MM.1S (cell line): ENCODE measurements around the gene PACS2.

Source experiments
- DNase-seq: peaks from one replicate; pipeline ENCODE4 v3.0.0-alpha.2; 2015
- H2AFZ ChIP-seq: fragments of 300-600 bp; sonication (generic); 2 replicates; pipeline ENCODE4 v1.6.0; 2016; ENCODE audit warnings: antibody characterized with exemption, low read length
- H3F3A ChIP-seq: fragments of 300-600 bp; sonication (generic); 2 replicates; pipeline ENCODE4 v1.6.1; 2016; ENCODE audit warnings: mild to moderate bottlenecking, antibody characterized with exemption, low read length, moderate library complexity, mixed read lengths; ENCODE audit not compliant: insufficient read depth
- H3K27ac ChIP-seq: fragments of 300-600 bp; sonication (generic); 2 replicates; pipeline ENCODE4 v1.5.1; 2016; ENCODE audit warnings: mild to moderate bottlenecking, low read length
- H3K27me3 ChIP-seq: fragments of 300-600 bp; sonication (generic); replicated peaks from 2 replicates; pipeline ENCODE4 v1.6.0; 2016; ENCODE audit warnings: low read length; ENCODE audit not compliant: insufficient read depth
- H3K36me3 ChIP-seq: fragments of 300-600 bp; sonication (generic); replicated peaks from 2 replicates; pipeline ENCODE4 v1.6.1; 2016; ENCODE audit warnings: mild to moderate bottlenecking, low read length, mixed read lengths; ENCODE audit not compliant: insufficient read depth
- H3K4me1 ChIP-seq: fragments of 300-600 bp; sonication (generic); 2 replicates; pipeline ENCODE4 v1.6.1; 2016; ENCODE audit warnings: low read length, mixed read lengths
- H3K4me2 ChIP-seq: fragments of 300-600 bp; sonication (generic); 2 replicates; pipeline ENCODE4 v1.6.0; 2016; ENCODE audit warnings: low read depth, low read length
- H3K4me3 ChIP-seq: fragments of 300-600 bp; sonication (generic); 2 replicates; pipeline ENCODE4 v1.5.1; 2016; ENCODE audit warnings: low read length, mixed read lengths
- H3K79me2 ChIP-seq: fragments of 300-600 bp; sonication (generic); 2 replicates; pipeline ENCODE4 v1.6.1; 2016; ENCODE audit warnings: mixed run types, low read length, mixed read lengths
- H3K9ac ChIP-seq: fragments of 300-600 bp; sonication (generic); 2 replicates; pipeline ENCODE4 v1.6.1; 2016; ENCODE audit warnings: low read length, mixed read lengths
- H3K9me2 ChIP-seq: fragments of 300-600 bp; sonication (generic); replicated peaks from 2 replicates; pipeline ENCODE4 v1.6.1; 2016; ENCODE audit warnings: mild to moderate bottlenecking, low read length, mixed read lengths; ENCODE audit not compliant: insufficient read depth
- H3K9me3 ChIP-seq: fragments of 300-600 bp; sonication (generic); replicated peaks from 2 replicates; pipeline ENCODE4 v1.6.1; 2016; ENCODE audit warnings: mild to moderate bottlenecking, low read length, mixed read lengths; ENCODE audit not compliant: insufficient read depth
- H4K20me1 ChIP-seq: fragments of 300-600 bp; sonication (generic); 2 replicates; pipeline ENCODE4 v1.6.1; 2016; ENCODE audit warnings: mild to moderate bottlenecking, low read length, moderate library complexity, mixed read lengths; ENCODE audit not compliant: insufficient read depth
- CTCF ChIP-seq: fragments of 300-600 bp; sonication (generic); IDR thresholded peaks from 2 replicates; pipeline ENCODE4 v1.5.1; 2016; ENCODE audit warnings: antibody characterized with exemption, low read length, mixed read lengths
- EZH2 ChIP-seq: fragments of 300-600 bp; sonication (generic); optimal IDR thresholded peaks from 2 replicates; pipeline ENCODE3; 2017; ENCODE audit warnings: low read depth, mild to moderate bottlenecking, antibody characterized with exemption, low read length, mixed read lengths
- EZH2phosphoT487 ChIP-seq: fragments of 300-600 bp; sonication (generic); IDR thresholded peaks from 2 replicates; pipeline ENCODE4 v1.6.1; 2018; ENCODE audit warnings: antibody characterized with exemption, low read length

The PACS2 gene

GRCh38 chr14:105335735-105336476 lies 21.4 kb downstream of the PACS2 start:
- H3K79me2 ChIP-seq, result no peaks in the 10 kb centered on the region
- no peaks in the 10 kb centered on the region for H3K4me1 ChIP-seq
- no peak overlapping the region for H2AFZ ChIP-seq
- no peak overlapping the region for H3K27ac ChIP-seq
- H3K4me3 ChIP-seq, result no peak overlapping the region
- no peak overlapping the region for H3K9ac ChIP-seq
- TF ChIP-seq CTCF, result no peak
- no peak for TF ChIP-seq EZH2phosphoT487
- TF ChIP-seq EZH2, result no peak
- H3K27me3 ChIP-seq, result no peaks in the 10 kb centered on the region
- no peaks in the 10 kb centered on the region for H3F3A ChIP-seq
- no peaks in the 10 kb centered on the region for H3K9me3 ChIP-seq
- H3K4me2 ChIP-seq, result no peak overlapping the region
- no peak for DNase-seq
- H3K36me3 ChIP-seq, result no peaks in the 10 kb centered on the region
- no peaks in the 10 kb centered on the region for H3K9me2 ChIP-seq
- H4K20me1 ChIP-seq, result no peaks in the 10 kb centered on the region

GRCh38 chr14:105336477-105337287 lies 22.1 kb downstream of the PACS2 start:
- H3K4me3 ChIP-seq, result no peak overlapping the region
- no peaks in the 10 kb centered on the region for H3K9me2 ChIP-seq
- H3F3A ChIP-seq, result no peaks in the 10 kb centered on the region
- H3K27me3 ChIP-seq, result no peaks in the 10 kb centered on the region
- no peak overlapping the region for H3K9ac ChIP-seq
- no peaks in the 10 kb centered on the region for H3K79me2 ChIP-seq
- no peaks in the 10 kb centered on the region for H3K9me3 ChIP-seq
- H2AFZ ChIP-seq, result no peak overlapping the region
- no peak for DNase-seq
- no peaks in the 10 kb centered on the region for H4K20me1 ChIP-seq
- no peak overlapping the region for H3K4me2 ChIP-seq
- TF ChIP-seq CTCF (no peak), EZH2 (no peak), EZH2phosphoT487 (no peak)
- no peaks in the 10 kb centered on the region for H3K36me3 ChIP-seq
- no peaks in the 10 kb centered on the region for H3K4me1 ChIP-seq
- H3K27ac ChIP-seq, result no peak overlapping the region

- Histone ChIP-seq H3F3A (no peaks in the 10 kb centered on the region), H3K9ac (no peak overlapping the region), H3K27ac (no peak overlapping the region), H3K4me1 (no peaks in the 10 kb centered on the region), H3K27me3 (no peaks in the 10 kb centered on the region), H2AFZ (no peak overlapping the region), H3K9me3 (no peaks in the 10 kb centered on the region), H3K36me3 (no peaks in the 10 kb centered on the region), H3K4me3 (no peak overlapping the region), H3K79me2 (no peaks in the 10 kb centered on the region), H4K20me1 (no peaks in the 10 kb centered on the region), H3K9me2 (no peaks in the 10 kb centered on the region), H3K4me2 (no peak overlapping the region)
- no peak for DNase-seq
- no peak for TF ChIP-seq EZH2phosphoT487
Observed at GRCh38 chr14:105337433-105337832, 22.9 kb downstream of the PACS2 start.
